Activated naive CD4-positive, alpha-beta T cell (primary cell): ENCODE results near the gene TTC7B.

Source experiments
- DNase-seq, 4 experiments: peaks; one replicate each; lab custom pipeline; 2025; lab: John Stamatoyannopoulos, UW

TTC7B gene

GRCh38 chr14:90545966-90546751, 270.1 kb downstream of the TTC7B start:
- no peak for DNase-seq

DNA sequence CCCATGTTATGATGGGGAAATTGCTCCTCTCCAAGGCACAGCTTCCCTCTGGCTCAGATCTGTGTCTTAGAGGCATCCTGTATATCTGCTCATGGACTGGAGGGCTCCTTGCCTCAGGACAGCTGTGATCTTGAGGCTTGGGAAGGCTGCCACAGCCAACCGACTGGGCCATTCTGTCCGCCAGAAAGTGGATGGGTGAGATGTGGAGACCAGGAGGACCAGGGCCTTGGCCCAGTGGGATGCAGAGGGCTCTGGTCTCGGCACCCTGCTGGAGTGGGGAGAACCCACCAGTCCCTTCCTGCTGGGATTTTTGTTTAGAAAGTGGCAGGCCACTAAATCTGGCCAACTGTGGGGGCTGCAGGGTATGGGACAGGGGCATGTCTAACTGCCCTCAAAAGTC, 270.8 kb downstream of the TTC7B start:
- DNase-seq, result no peak

- DNase-seq, result no peak
Observed at GRCh38 chr14:90544971-90545370, 271.3 kb downstream of the TTC7B start.

GRCh38 chr14:90544566-90544965, 271.7 kb downstream of the TTC7B start:
- DNase-seq, result no peak

DNA sequence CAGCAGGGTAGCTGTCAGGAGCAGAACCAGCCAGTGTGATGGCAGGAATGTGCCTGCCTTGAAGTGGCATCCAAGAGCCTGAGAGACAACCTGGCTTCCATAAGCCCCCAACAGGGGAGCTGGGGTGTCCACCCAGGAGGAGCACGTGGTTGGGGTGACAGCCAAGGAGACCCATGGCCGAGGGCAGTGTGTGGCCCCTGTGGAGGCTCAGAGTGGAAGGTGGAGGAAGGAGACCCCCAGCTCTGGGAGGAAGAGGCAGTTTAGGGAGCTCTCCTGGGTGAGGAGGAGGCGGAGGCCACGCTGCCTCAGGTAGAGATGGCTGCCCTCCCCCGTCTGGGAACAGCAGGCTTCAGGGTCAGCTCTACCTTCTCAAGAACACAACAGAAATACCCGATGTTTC, 272.4 kb downstream of the TTC7B start:
- DNase-seq, result no peak

- DNase-seq, result no peak
Observed at GRCh38 chr14:90541076-90541634, 275.1 kb downstream of the TTC7B start.

DNA sequence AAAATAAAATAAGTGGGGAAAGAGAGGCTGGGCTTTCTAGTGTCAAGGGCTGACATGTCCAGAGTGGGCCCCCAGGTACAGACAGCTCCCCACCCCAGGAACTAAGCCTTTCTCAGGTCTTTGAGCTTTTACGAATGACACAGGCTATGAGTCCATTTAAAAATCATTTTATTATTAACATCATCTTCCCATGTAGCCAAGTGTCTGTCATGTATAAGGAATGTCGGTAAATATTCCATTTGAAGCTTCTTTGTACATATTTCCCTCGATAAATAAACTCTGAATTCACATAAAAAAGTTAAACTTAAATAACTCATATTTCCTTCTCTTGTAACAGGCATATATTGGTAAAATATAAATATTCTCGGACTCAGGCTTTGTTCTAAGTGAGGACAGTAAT, 275.8 kb downstream of the TTC7B start:
- DNase-seq, result no peak

DNA sequence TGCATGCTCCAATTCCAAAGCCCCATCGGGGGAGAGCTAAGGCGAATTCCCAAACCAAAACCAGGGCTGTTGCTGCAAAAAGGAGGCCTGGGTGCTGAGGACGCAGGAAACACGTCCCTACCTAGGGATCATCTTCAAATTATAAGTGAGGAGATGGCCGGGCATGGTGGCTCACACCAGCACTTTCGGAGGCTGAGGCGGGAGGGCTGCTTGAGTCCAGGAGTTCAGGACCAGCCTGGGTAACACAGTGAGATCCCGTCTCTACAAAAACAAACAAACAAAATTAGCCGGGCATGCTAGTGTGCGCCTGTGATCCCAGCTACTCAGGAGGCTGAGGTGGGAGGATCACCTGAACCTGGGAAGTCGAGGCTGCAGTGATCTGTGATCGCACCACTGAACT, 276.2 kb downstream of the TTC7B start:
- DNase-seq, result no peak

- DNase-seq, result no peak
Observed at GRCh38 chr14:90539496-90539775, 276.8 kb downstream of the TTC7B start.

DNA sequence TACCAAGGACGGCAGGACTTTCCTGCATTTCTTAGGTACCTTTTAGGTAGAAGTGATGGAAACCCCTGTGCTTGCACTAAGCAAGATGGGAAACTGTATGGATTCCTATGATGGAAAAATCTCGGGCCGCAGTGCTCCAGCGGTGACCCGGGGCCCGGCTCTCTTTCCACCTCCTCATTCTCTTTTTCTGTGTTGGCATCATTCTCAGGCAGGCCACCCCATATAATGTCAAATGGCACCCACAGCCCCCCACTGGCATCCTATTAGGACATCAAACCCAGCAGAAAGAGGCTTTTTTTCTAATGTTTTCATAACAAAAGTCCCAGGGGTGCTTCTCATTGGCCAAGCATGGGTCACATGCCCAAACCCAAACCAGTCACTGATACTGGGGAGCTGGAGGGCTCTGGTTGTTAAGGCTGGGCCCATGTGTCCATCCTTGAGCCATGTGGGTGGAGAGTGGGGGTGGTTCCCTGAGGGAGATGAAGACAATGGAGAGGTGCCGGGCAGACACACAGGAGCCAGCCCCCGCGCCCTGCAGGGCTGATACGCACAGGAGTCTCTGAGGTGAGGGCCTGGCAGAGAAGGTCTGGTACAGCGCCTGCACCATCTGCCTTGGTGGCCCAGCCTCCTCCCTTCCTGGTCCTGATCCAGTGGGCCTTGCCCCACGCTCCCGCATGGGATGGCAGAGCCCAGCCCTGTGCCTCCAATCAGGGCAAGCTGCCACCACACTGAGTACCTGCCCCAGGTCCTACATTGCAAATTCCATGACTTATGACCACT, 277.3 kb downstream of the TTC7B start:
- no peak for DNase-seq

DNA sequence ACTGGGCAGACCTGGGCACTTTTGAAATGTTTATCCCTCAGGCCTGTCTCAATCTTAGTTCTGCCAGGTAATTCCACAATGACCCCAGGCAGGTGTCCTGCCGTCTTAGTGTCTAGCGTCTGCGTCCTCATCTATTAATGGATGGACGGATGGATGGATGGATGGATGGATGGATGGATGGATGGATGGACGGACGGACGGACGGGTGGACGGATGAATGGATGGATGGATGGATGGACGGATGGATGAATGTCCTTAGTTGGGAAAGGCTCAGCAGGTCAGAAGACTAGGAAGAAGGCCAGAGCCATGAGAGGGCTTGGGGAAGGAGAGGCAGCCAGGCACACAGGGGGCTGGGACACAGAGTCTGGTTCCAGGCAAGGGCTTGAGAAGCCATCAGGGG, 278.1 kb downstream of the TTC7B start:
- DNase-seq, result no peak

- no peak for DNase-seq
Observed at GRCh38 chr14:90536511-90537191, 279.6 kb downstream of the TTC7B start.

GRCh38 chr14:90536092-90536491, 280.1 kb downstream of the TTC7B start:
- no peak for DNase-seq

- DNase-seq, result no peak
Observed at GRCh38 chr14:90535556-90536090, 280.6 kb downstream of the TTC7B start.

GRCh38 chr14:90534838-90535555, 281.2 kb downstream of the TTC7B start:
- DNase-seq, result no peak

DNA sequence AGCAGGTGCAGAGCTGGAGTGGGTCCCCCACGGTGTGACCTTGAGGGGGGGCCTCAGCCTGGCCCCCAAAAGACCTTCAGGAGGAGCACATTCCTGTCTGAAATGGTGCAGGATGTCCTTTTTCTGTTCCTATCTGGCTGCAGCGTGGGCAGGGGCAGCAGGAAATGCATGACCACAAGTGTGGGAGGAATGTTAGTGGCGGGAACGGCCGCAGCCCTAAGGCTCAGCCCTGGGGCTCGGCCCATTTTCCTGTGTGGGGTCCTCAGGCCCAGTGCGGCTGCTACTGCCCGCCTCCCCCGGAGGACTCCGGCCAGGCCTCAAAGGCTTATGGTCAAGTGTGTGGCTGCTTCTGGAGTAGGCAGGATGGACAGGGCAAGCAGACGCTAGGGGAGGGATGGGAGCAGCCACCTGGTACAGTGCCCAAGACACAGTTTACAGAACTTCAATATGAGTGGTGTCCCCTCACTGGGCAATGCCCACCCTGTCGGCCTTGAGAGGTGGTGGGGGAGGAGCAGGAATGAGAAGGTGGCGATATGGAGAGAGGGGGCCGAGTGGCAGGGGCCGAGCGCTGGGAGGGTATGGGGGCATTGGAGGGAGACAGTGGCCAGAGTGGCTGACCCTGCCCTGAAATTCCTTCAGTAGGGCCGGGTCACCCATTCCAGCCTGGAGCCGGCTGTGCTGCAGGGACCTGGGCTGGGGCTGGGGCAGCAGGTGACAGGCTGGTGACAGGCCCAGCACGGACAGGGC, 282.0 kb downstream of the TTC7B start:
- DNase-seq, result no peak

GRCh38 chr14:90533591-90534021, 282.6 kb downstream of the TTC7B start:
- no peak for DNase-seq

DNA sequence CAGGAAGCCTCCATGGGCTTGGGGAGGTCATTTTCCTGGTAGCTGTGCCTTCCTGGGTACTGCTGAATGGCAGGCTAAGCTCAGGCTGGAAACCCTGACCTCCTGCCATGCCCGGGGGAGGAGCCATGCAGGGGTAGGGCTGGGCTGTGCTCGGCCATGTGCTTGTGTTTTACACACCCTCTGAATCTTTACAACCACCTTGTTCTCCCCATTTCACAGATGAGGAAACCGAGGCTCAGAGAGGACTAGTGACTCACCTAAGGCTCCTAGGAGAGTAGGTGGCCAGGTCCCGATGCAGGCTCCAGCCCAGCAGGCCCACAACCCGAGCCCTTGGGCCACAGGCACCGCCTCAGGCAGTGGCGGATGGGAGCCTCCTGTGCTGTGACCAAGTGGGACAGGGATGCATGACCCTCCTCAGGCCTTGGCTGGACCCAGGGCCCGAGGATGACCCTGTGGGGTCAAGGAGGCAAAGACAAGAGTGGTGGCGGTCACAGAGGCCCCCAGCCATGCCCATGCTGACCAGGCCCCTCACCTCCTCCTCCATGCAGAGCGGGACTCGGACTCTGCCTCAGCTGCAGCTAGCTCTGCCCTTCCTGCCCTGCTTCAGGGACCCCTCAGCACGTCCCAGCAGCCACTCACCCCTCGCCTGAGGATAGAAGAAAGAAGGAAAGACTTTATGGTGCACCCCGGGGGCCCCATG, 283.3 kb downstream of the TTC7B start:
- no peak for DNase-seq

DNA sequence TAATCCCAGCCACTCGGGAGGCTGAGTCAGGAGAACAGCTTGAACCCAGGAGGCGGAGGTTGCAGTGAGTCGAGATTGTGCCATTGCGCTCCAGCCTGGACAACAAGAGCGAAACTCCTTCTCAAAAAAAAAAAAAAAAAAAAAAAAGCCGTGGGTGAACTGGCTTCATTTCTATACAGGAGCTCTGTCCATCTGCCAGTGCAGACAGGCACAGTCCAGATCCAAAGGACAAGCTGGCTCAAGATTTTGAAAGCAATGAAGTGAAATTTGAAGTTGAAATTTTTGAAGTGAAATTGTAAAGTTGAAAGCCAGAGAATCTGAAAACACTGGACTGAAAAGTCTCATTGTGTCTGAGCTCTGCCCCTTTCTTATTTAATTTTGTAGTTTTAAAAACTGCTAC, 284.7 kb downstream of the TTC7B start:
- no peak for DNase-seq

DNA sequence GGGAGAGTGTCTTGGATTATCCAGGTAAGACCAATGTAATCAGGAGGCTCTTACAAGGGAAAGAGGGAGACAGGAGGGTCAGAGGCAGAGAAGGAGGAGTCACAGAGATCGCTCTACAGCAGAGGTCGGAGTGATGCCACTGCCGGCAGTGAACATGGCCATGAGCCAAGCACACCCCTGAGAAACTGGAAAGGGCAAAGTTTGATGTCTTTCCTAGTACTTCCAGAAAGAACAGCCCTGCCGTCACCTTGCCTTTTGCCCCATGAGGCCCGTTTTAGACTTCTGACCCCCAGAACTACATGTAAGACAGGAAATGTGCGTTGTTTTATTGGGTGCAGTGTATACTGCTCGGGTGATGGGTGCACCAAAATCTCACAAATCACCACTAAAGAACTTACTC, 285.7 kb downstream of the TTC7B start:
- no peak for DNase-seq
